Measurements from ENCODE around the gene STXBP6.
"Not testable (repeated sequence)": the region's sequence is repeated elsewhere in the genome, so short reads cannot be mapped to it uniquely, and the experiment has no call there.

DNA sequence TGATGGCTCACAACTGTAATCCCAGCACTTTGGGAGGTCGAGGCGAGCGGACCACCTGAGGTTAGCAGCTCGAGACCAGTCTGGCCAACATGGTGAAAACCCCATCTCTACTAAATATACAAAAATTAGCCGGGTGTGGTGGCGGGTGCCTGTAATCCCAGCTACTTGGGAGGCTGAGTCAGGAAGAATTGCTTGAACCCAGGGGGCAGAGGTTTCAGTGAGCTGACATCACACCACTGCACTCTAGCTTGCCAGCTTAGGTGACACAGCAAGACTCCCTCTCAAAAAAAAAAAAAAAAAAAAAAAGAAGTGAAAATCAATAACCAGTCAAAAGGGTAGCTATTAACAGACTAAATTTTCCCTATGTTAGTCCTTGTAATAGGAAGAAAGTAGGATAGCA lies 213.6 kb downstream of the STXBP6 start:
- TF ChIP-seq, protein P1, sequence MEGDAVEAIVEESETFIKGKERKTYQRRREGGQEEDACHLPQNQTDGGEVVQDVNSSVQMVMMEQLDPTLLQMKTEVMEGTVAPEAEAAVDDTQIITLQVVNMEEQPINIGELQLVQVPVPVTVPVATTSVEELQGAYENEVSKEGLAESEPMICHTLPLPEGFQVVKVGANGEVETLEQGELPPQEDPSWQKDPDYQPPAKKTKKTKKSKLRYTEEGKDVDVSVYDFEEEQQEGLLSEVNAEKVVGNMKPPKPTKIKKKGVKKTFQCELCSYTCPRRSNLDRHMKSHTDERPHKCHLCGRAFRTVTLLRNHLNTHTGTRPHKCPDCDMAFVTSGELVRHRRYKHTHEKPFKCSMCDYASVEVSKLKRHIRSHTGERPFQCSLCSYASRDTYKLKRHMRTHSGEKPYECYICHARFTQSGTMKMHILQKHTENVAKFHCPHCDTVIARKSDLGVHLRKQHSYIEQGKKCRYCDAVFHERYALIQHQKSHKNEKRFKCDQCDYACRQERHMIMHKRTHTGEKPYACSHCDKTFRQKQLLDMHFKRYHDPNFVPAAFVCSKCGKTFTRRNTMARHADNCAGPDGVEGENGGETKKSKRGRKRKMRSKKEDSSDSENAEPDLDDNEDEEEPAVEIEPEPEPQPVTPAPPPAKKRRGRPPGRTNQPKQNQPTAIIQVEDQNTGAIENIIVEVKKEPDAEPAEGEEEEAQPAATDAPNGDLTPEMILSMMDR (IDR thresholded peaks at IDR 0.05; ENCODE audit: insufficient read depth, low read length, poor library complexity, severe bottlenecking): not testable (repeated sequence)
- not testable (repeated sequence) for TF ChIP-seq EZH2phosphoT487 (conservative IDR thresholded peaks at IDR 0.05; ENCODE audit: low read length)

Measured in SU-DHL-6 (cell line).